Prostate gland (tissue), 2 donors: ENCODE results near the gene PIGT. TPM values are rescaled to one million over a fixed set of nuclear protein-coding genes. Genes with fewer than 3 reads are reported as not detected.

Experiments
- DNase-seq: peaks from one replicate; pipeline ENCODE4 v3.0.0-alpha.2; 2019; ENCODE audit warnings: low spot score
- H3K27ac ChIP-seq, 2 donors: fragments of 200-600 bp; sonication (generic); 2 replicates each; pipeline ENCODE4 v1.5.1; 2017 to 2019
- H3K27me3 ChIP-seq: fragments of 200-600 bp; sonication (generic); replicated peaks from 2 replicates; pipeline ENCODE4 v1.5.1; 2019; ENCODE audit not compliant: insufficient read depth
- H3K36me3 ChIP-seq, 2 donors: fragments of 200-600 bp; sonication (generic); 1 replicate in 1 of 2; 2 replicates in 1 of 2; pipeline versions ENCODE4 v1.5.1 to v1.8.1; 2017 to 2019
- H3K4me1 ChIP-seq: fragments of 200-600 bp; sonication (generic); replicated peaks from 2 replicates; pipeline ENCODE4 v1.5.1; 2019
- H3K4me3 ChIP-seq, 2 donors: fragments of 200-600 bp; sonication (generic); 2 replicates each; pipeline ENCODE4 v1.5.1; 2017 to 2019
- H3K9me3 ChIP-seq: fragments of 200-600 bp; sonication (generic); 2 replicates; pipeline ENCODE4 v1.5.1; 2017
- POLR2A ChIP-seq: fragments of 450-650 bp; IDR thresholded peaks from one replicate; pipeline ENCODE4 v1.6.1; 2016; ENCODE audit warnings: antibody characterized with exemption, mild to moderate bottlenecking
- POLR2AphosphoS5 ChIP-seq: sonication (generic); formaldehyde crosslinking; IDR thresholded peaks from one replicate; pipeline ENCODE4 v1.6.1; 2017; ENCODE audit warnings: antibody characterized with exemption
- WGBS: methylation state at CpG from one replicate; pipeline ENCODE4 v1.1.5; 2018; 5-methylcytosine and 5-hydroxymethylcytosine counted together
- intact Hi-C: fragments of 100-400 bp; cut with DNase I; formaldehyde crosslinking; loops from one replicate; pipeline ENCODE4 v1.14.2; 2022
- total RNA-seq, 2 donors: library from RNA; depleted of rRNA; stranded (reverse); fragments of >200 nt; gene quantifications; one replicate each; pipeline ENCODE4 v1.1.0, GENCODE V29; 2016
- TF ChIP-seq, protein P1 (sequence below), 4 experiments: fragments of 200-600 bp in 2 of 4; fragments of 450-650 bp in 2 of 4; sonication (generic) in 2 of 4; IDR thresholded peaks; 1 replicate in 3 of 4; 2 replicates in 1 of 4; pipeline ENCODE4 v1.5.1; 2016 to 2019; ENCODE audit warnings: antibody characterized with exemption in 4 of 4, mild to moderate bottlenecking in 2 of 4, moderate library complexity in 2 of 4

The PIGT gene
- total RNA-seq, 2 donors from 2014 or later = 91.8 to 136 TPM

GRCh38 chr20:45387274-45387673, 28.7 kb upstream of the PIGT start:
- TF ChIP-seq POLR2A (no peak), POLR2AphosphoS5 (no peak)
- TF ChIP-seq, protein P1, sequence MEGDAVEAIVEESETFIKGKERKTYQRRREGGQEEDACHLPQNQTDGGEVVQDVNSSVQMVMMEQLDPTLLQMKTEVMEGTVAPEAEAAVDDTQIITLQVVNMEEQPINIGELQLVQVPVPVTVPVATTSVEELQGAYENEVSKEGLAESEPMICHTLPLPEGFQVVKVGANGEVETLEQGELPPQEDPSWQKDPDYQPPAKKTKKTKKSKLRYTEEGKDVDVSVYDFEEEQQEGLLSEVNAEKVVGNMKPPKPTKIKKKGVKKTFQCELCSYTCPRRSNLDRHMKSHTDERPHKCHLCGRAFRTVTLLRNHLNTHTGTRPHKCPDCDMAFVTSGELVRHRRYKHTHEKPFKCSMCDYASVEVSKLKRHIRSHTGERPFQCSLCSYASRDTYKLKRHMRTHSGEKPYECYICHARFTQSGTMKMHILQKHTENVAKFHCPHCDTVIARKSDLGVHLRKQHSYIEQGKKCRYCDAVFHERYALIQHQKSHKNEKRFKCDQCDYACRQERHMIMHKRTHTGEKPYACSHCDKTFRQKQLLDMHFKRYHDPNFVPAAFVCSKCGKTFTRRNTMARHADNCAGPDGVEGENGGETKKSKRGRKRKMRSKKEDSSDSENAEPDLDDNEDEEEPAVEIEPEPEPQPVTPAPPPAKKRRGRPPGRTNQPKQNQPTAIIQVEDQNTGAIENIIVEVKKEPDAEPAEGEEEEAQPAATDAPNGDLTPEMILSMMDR (IDR thresholded peaks at IDR 0.05) = no peak
- Histone ChIP-seq H3K9me3 (no peaks in the 10 kb centered on the region), H3K36me3 (no peaks in the 10 kb centered on the region), H3K27me3 (no peaks in the 10 kb centered on the region), H3K27ac (no peak overlapping the region), H3K4me3 (no peak overlapping the region), H3K4me1 (no peaks in the 10 kb centered on the region)
- no peak for DNase-seq
- intact Hi-C loops = no loop called here
- WGBS = 76% methylated on average over 1 of the region's 1 CpG

GRCh38 chr20:45390931-45391330, 25.0 kb upstream of the PIGT start:
- Histone ChIP-seq H3K4me3 (no peak overlapping the region), H3K4me1 (no peaks in the 10 kb centered on the region), H3K9me3 (no peaks in the 10 kb centered on the region), H3K36me3 (no peaks in the 10 kb centered on the region), H3K27me3 (no peaks in the 10 kb centered on the region), H3K27ac (no peak overlapping the region)
- intact Hi-C loops = no loop called here
- DNase-seq = no peak
- TF ChIP-seq, protein P1 (IDR thresholded peaks at IDR 0.05) = no peak
- no peak for TF ChIP-seq POLR2A
- no peak for TF ChIP-seq POLR2AphosphoS5
- WGBS = 93% methylated on average over 2 of the region's 2 CpGs

GRCh38 chr20:45391559-45391958, 24.4 kb upstream of the PIGT start:
- Histone ChIP-seq H3K27ac (no peak overlapping the region), H3K4me1 (no peaks in the 10 kb centered on the region), H3K27me3 (no peaks in the 10 kb centered on the region), H3K4me3 (no peak overlapping the region), H3K36me3 (no peaks in the 10 kb centered on the region), H3K9me3 (no peaks in the 10 kb centered on the region)
- 71% methylated on average over 2 of the region's 2 CpGs for WGBS
- DNase-seq = no peak
- intact Hi-C loops = no loop called here
- TF ChIP-seq POLR2AphosphoS5 = no peak
- TF ChIP-seq, protein P1 (IDR thresholded peaks at IDR 0.05) = no peak
- no peak for TF ChIP-seq POLR2A

DNA sequence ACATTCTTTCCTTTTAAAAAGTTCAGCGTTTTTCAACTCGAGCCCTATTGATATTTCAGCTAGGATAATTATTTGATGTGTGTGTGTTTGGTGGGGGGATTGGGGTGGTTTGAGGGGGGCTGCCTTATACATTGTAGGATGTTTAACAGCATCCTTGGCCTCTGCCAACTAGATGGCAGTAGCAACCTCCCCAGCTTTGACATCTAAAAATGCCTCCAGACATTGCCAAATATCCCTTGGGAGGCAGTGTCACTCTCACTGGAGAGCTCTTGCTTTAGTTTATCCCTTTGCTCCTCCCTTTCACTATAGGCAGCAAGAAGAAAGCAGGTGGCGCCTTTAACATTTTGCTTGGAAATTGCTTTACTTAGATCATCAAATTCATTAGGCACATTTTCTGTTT, 23.2 kb upstream of the PIGT start:
- no peaks in the 10 kb centered on the region for H3K27me3 ChIP-seq
- no peaks in the 10 kb centered on the region for H3K9me3 ChIP-seq
- no peak for DNase-seq
- intact Hi-C loops = no loop called here
- TF ChIP-seq POLR2A (no peak), POLR2AphosphoS5 (no peak)
- TF ChIP-seq, protein P1 (IDR thresholded peaks at IDR 0.05) = no peak
- H3K36me3 ChIP-seq = no peaks in the 10 kb centered on the region
- 86% methylated on average over 3 of the region's 3 CpGs for WGBS
- no peaks in the 10 kb centered on the region for H3K4me1 ChIP-seq
- no peak overlapping the region for H3K27ac ChIP-seq
- no peak overlapping the region for H3K4me3 ChIP-seq

- no peak for DNase-seq
- intact Hi-C loops = no loop called here
- H3K4me1 ChIP-seq = no peaks in the 10 kb centered on the region
- WGBS = 80% methylated on average over 21 of the region's 21 CpGs
- H3K36me3 ChIP-seq = no peaks in the 10 kb centered on the region
- no peaks in the 10 kb centered on the region for H3K9me3 ChIP-seq
- TF ChIP-seq, protein P1 (IDR thresholded peaks at IDR 0.05) = no peak
- TF ChIP-seq POLR2AphosphoS5 (no peak), POLR2A (no peak)
- no peak overlapping the region for H3K4me3 ChIP-seq
- H3K27ac ChIP-seq = no peak overlapping the region
- no peaks in the 10 kb centered on the region for H3K27me3 ChIP-seq
Observed at GRCh38 chr20:45394221-45395113, 21.5 kb upstream of the PIGT start.
